SKM-1 (cell line): ENCODE measurements around the gene CCT5.
"Not testable (repeated sequence)": the region's sequence is repeated elsewhere in the genome, so short reads cannot be mapped to it uniquely, and the experiment has no call there.

Experiments used
- DNase-seq: peaks from one replicate; lab custom pipeline; 2025; ENCODE audit not compliant: unreplicated experiment; lab: John Stamatoyannopoulos, UW

CCT5 gene

DNA sequence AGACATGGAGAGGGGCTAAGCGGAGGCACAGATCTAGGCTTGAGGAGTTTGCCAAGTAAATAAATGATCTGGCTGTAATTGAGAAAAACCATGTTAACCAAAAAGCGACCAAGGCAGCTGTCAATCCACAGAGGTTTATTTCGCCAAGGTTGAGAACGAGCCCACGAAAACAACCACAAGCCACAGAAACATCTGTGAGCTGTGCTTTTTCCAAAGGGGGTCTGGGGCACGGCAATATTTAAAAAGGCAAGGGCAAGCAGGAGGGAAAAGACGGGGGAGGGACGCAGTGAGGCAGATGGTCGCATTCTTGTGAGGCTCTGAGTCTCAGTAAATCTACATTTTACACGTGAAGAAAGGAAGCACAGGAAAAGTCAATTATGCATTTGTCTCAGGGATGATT is 25.4 kb downstream of the CCT5 start:
- DNase-seq: no peak

DNA sequence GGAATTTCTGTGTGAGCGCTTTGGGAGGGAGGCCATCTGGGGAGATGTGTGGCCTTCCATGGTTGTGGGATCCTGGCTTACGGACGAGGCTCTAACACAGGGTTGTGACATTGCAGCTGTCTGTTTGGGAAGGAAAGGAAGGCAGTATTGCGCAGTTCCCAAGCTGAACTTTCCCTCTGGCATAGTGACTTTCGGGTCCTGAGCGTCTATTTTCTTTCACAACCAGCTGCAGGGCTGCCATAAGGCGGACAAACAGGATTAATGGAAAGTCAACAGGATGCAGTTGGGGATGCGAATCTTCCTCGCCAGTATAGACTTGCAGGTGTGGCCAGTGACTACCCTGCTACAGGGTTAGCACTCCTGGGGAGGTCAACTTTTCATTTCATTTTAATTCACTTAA is 25.9 kb downstream of the CCT5 start:
- DNase-seq: no peak

DNA sequence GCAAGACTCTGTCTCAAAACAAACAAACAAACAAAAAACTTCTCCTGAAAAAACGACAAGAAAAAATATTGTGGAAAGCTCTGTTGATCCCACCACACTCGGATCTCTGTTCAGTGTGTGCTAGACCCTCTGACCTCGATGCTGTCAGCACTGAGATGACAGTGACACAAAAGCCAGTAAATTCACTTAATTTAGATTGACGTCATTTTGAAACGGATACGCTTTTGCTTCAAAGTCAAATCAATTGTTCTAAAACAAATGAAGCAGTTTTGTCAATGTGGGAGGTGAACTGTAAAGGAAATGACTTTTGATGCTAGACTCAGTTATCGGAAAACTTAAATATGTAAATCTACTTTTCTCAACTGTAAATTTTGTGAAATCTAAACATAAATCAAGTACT is 26.6 kb downstream of the CCT5 start:
- no peak for DNase-seq

DNA sequence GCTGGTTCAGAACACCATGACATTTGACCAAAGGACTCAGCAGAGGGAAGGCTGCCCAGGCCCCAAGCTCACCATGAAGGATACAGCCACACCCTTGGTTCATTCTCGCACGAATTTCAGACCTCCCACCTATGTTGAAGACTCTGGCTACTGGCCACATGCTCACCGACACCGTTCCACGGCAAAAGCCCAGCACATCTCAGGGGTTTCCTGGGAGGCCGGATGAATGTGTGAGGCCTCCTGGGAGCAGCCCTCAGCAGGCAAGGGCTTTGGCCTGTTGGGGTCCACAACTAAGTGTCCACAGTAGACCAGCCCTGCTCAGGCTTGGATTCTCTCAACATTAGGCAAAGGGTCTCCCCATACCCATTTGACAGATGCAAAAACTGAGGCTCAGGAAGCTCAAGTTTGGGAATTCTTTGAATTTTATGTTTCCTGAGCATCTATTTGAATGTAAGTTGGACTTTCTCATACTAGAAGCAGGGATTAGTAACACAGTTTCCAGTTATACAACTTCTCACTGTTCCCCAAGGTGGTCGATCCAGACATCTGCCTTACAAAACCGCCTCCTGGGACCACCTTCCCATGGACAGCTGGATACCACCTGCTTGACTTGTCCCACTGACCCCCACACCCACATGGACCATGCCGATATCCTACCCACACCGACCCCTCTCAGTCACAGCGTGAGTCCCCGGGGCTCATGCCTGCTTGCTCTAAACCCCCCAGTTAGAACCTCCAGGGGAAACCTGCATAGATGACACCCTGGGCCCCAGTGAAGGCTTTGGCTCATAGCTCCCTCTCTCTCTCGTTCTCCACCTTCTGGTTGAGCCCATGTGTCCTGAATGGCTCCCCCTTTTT is 27.9 kb downstream of the CCT5 start:
- no peak for DNase-seq

DNA sequence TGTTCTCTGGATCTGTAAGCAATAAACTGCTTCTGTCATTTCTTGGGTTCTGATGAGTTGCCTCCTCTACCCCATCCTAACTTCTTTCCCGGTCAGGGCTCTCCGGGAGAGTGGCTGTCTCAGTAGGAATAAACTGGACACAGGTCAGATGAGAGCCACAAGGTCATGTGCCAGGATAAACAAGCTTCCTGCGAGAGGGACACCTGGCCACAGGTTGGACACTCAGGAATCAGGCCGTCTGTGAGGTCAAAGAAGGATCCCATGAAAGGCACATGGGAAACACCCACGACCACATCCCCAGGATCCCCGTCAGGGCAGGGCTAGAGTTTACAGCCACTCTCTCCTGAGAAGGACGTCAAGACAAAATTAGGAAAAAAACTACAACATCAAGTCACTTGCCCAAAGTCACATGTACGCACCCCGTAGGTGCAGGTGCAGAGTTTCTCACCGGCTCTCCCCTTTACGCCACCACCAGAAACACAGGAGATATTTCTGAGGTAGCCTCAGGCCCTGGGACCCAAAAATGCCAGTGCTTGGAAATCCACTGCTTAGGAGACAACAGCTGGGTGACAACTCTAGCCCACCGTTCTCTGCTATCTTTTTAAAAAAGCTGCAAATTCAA is 28.7 kb downstream of the CCT5 start:
- DNase-seq: no peak

DNA sequence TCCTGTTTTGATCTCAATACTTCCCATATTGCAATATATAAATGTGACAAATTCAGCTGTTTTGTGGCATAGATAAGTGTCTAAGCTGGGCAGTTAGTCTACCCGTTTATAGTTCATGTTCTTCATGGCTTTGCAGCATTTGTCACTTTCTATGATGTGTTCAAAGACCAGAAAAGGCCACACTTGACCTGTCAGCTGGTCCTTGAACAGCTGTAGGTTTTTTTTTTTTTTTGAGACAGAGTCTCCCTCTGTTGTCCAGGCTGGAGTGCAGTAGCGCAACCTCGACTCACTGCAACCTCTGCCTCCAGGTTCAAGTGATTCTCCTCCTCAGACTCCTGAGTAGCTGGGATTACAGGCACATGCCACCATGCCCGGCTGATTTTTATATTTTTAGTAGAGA is 29.2 kb downstream of the CCT5 start:
- DNase-seq: no peak

DNA sequence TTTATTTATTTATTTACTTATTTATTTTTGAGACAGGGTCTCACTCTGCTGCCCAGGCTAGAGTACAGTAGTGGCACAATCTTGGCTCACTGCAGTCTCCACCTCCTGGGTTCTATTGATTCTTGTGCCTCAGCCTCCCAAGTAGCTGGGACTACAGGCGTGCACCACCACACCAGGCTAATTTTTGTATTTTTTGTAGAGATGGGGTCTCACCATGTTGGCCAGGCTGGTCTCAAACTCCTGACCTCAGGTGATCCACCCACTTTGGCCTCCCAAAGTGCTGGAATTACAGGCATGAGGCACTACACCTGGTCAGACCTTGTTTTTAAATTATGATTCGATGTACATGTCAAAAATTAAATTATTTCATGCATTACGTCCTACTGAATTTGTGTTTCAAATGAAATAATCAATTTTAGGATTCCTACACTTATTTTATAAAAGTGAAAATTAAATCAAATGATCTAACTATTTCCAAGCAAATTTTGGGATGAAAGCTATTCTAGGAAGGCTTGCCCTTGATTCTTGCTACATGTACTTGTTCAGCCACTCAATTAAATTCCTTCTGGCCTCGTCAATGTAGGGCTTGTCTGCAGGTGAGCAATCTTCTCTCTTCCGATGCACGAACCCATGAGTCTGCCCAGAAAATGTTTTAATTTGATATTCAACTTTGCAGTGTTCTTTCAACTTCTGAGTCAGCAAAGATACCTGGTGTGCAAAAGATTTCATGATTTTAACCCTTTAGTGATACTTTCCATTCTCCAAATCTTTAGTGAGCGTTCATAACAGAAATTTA is 30.0 kb downstream of the CCT5 start:
- no peak for DNase-seq

DNA sequence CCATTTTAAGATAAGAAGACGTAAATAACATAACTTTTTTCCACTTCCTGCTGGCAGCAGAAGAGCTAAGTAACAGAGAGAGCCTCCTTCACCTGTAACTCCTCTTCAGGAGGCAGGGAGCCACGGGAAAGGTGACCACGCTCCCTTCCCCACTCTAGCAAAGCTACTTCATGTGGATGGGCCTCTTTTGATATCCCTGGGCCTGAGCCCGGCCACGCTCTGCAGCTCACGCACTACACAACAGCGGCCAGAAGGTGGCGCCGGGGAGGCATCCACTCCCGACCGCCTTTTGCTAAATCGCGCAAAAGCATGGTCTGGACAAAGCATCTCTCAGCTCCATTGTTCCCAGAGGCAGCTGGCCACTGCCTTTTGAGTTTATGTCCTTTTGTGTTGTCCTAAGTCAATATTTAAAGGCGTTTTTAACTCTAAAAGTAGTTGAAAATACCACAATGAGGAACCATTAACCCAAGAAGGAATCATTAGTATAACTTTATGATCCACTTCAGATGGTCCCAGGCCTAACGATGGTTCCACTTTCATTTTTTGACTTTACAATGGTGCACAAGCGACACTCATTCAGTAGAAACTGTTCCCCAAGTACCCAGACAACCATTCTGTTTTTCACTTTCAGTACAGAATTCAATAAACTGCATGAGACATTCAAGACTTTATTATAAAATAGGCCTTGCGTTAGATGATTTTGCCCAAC is 34.0 kb downstream of the CCT5 start:
- peak; percentile 56 for DNase-seq

DNA sequence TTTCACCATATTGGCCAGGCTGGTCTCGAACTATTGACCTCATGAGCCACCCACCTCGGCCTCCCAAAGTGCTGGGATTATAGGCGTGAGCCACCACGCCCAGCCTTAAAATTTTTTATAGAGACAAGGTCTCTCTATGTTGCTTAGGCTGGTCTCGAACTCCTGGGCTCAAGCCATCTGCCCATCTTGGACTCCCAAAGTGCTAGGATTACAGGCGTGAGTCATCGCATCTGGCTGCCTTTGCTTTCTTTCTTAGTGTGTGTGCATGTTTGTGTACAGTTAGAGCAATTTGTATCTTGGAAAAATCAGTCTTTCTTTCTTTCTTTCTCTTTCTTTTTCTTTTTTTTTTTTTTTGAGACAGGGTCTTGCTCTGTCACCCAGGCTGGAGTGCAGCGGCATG is 35.3 kb downstream of the CCT5 start:
- not testable (repeated sequence) for DNase-seq

DNA sequence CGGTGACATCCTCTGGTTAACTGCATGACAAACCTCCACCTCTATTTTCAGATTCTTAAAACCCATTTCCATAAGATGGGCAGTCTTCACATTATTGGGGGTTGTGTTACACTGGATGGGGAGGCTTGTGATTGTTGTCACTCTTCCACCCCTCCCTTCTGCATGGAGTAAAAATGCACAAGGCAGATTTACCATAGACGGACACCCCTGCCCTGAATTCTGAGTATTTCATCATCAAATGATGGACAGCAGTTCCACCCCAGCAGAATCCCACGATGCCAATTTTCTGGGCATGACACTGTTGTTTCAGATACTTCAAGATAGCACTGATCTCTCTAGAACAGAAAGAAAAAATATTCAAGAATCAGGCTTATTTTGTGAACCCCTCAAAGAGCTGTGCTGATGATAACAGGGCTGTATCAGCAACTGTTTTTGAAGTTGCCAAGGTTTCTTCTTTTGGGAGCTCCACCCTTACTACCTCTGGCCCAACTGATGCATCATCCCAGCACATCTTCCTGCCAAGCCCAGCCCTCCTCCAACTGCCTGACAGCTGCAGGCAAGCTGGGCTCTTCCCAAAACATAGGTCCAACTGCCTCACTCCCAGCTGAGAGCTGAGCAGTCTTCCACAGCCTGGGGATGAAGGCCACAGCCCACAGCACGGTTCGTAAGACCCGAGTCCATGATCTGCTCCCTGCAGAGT is 36.2 kb downstream of the CCT5 start:
- DNase-seq: no peak

DNA sequence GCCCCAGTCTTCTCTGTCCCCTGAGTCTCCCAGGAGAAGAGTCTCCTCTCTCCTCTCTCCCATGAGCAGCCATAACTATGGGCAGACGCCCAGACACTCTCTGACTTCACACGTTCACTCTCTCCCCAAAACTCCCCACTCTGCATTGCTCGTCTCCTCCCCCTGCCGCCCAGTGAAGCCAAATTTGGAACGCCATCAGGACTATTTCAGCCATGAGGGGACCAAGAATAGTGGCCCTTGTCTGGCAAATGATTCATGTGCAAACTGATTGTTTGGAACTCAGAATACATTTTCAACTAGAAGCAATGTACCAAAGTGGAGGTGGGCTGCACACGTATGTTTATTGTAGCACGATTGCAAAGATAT is 36.8 kb downstream of the CCT5 start:
- DNase-seq: no peak

DNA sequence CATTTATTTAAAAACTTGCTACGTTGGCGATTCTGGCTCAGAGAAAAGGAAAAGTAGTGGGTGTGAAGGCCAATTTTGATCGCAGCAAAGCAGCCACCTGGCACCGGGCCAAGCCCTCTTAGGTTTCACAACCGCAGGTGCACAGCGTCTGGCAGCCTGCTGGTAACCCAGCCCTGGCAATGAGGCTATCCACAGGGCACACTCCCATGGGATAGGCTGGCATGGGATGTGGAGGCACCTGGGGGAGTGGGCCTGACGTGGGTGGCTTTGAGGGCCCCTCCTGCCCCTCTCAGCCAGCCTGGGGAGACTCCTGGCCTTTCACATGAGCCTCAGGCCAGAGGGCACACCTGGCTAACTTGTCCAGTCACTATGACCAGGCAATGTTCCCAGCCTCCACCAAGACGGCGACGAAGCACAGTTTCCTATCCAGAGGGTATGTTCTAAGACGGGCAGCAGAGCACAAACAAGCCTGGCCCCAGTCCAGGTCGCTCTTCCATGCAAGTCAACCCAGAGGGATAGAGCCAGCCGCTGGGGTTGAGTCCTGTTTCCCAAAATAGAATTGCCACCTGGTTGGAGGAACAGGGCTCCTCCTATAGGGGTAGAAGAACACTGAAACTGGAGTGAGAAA is 38.6 kb downstream of the CCT5 start:
- no peak for DNase-seq

DNA sequence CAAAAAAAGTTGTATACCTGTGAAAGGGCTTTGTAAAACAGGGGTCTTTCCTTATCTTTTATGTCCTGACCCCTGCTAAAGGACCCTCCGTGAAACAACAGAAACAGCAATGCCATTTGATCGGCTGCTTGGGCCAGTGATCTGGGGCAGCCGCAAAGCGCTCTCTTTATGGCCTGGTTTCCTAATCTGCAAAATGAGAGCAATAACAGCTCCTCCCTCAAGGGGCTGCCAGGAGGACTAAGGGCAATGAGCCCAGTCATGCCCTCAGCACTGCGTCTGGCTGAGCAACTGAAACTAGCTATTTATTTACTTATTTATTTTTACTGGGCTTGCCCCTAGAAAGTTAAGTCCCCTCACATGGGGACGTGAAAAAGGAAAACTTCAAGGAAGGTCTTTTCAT is 39.3 kb downstream of the CCT5 start:
- no peak for DNase-seq

DNA sequence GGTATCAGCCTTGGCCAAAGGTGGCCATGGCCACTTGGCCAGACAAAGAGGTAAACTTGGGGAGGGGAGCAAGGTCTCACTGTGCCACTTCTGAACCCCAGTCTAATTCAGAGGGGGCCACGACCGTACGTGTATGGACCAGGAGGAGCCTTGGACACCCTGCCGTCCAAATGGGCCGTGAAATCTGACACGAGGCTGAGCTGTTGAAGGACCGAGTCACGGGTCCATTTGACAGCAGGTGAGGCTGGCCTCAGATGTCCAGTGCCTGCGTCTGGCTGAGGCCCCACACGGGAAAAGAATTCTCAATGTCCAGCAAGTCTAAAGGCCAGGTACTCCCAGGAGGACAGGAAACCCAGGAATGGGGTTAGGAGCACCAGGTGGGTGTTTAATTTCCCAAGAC is 39.9 kb downstream of the CCT5 start:
- no peak for DNase-seq

DNA sequence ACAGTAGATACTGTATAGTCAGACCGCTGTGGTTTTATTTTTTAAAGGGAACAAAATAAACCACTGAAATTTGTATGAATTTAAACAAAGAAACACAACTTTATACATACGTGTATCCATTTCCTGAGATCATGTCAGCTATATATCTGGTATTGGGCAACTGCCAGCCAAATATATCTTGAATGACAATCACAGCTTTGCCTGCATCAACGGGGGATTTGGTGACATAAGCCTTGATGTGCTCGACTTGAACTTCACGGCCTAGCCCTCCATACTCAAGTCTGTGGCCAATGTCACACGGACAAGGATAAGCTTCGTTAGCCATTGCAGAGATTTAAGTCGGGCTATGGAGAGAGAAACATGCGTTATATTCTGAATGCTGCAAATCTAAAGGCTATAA is 40.4 kb downstream of the CCT5 start:
- DNase-seq: no peak

DNA sequence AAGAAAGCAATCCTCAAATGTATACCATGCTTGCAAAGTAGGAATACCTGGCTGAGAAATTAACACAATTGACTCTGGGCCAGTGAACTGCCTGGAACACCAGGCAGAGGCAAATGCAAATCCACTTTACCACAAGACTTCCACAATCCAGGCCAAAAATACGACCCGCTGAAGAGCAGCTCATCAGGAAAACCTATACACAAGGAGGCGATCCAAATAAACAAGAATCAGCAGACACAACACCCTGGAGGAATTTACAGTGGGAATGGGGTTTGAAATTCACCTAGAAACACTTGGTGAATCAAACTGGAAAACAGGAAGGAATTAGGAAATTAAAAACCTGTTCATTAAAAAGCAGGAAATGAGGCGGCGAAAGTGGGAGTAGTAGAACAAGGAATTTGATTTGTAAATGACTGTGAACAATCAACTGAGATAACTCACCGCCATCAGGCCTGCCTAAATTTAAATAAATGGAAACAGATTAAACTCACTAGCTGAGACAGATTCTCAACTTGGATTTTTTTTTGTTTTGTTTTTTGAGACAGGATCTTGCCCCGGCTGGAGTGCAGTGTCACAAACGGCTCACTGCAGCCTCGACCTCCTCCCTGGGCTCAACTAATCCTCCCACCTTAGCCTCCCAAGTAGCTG is 41.7 kb downstream of the CCT5 start:
- DNase-seq: no peak

DNA sequence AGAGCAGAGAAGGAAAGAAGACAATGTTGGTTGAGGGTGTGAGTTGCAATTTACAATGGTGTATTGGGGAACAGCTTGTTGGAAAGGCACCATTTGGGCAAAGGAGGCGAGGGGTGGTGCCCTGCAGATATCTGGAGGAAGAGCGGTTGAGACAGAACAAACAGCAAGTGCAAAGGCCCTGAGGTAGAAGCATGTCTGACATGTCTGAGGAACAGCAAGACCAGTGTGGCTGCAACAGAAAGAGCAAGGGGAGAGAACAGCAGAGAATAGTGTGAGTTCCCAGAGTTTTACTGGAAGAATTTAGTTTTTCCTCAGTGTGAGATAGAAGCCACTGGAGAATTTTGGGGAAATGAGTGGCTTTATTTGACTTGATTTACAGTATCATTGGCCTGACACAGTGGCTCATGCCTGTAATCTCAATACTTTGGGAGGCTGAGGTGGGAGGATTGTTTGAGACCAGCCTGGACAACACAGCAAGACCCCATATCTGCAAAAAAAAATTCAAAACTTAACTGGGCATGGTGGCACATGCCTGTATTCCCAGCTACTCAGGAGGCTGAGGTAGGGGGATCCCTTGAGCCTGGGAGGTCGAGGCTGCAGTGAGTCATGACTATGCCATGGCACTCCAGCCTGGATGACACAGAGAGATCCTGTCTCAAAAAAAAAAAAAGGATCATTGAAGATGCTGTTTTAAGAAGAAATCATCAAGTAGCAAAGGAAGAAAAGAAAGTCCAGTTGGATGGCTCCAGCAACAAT is 44.0 kb downstream of the CCT5 start:
- no peak for DNase-seq

DNA sequence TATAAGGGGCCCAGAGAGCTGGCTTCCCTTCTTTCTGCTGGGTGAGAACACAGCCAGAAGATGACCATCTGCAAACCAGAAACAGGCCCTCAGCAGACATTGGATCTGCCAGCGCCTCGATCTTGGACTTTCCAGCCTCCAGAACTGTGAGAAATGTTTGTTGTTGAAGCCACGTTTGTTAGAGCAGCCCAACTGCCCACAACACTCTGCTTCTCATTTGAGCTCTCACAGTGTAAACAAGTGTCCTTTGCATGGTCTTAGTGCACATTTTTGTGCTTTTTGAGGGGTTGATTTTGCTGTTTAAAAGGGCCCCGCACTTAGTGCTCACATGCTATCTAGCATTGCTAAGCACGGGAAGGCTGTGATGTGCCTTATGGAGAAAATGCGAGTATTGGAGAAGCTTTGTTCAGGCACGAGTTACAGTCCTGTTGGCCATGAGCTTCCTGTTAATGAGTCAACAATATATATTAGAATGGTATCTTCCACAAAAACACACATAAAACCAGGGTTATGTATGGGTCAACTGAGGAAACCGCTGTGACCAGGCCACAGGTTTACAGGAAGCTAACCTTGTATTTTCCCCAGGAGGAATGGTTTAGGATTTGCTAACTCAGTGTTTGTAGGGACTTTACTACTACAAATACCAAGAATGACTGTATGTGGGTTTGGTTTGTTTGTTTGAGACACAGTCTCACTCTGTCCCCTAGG is 45.7 kb downstream of the CCT5 start:
- no peak for DNase-seq
